ENCODE results near the gene CYP8B1.

The CYP8B1 gene

DNA sequence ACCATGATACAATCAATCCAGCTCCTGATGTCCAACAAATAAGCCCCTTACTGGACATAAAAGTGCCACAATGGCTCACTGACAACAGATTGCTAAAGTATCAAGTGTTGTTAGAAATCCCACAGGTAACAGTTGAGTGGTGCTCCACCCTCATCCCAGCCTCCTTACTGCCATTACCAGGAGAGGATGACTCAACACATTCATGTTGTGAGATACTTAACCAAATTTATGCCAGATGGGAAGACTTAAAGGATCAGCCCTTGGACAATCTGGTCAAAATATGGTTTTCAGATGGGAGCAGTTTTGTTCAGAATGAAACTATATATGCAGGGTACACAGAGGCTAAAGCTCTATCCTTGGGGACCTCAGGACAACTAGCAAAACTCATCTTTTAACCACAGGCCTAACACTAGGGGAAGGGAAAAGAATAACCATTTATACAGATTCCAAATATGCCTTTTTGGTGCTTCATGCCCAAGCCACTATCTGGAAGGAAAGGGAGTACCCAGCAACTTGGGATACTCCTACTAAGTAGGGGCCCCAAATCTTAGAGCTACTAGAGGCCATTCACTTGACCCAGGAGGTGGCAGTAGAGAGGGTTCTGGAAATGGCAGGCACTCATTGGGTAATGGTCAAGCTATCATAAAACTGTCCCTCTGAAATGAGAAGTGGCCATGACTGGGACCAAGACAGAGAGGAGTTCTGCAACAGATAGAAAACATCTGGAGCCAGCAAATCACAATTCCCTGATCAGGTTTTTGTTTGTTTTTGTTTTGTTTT, 23.4 kb upstream of the CYP8B1 start:
- DNase-seq (ENCODE audit: low read depth): no peak
- no peak for TF ChIP-seq CTCF (IDR thresholded peaks at IDR 0.05; ENCODE audit: low read length, missing control alignments)
- H3K4me3 ChIP-seq (replicated peaks; ENCODE audit: low read depth, low read length): no peak overlapping the region

DNA sequence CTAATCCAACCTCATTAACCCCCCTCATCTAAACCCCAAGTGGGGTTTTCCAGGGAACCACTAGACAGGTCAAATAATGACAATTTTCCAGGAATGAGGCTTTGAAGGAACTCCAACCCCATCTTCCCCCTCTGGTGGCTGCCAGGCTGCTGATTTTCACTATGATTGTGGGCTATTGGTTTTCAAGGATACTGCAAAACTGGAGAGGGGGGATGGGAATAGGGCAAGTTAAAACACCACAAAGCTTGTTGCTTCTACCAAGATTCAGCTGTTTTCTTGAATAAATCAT, 19.8 kb upstream of the CYP8B1 start:
- no peak for DNase-seq (ENCODE audit: low read depth)
- no peak overlapping the region for H3K4me3 ChIP-seq (replicated peaks; ENCODE audit: low read depth, low read length)
- TF ChIP-seq CTCF (IDR thresholded peaks at IDR 0.05; ENCODE audit: low read length, missing control alignments): no peak

- TF ChIP-seq CTCF (IDR thresholded peaks at IDR 0.05; ENCODE audit: low read length, missing control alignments): no peak
- no peak for DNase-seq (ENCODE audit: low read depth)
- no peak overlapping the region for H3K4me3 ChIP-seq (replicated peaks; ENCODE audit: low read depth, low read length)
These were observed 19.3 kb upstream of the CYP8B1 start for GRCh38 chr3:42894698-42895579.

GRCh38 chr3:42892807-42893206, 17.1 kb upstream of the CYP8B1 start:
- H3K4me3 ChIP-seq (replicated peaks; ENCODE audit: low read depth, low read length): no peak overlapping the region
- no peak for TF ChIP-seq CTCF (IDR thresholded peaks at IDR 0.05; ENCODE audit: low read length, missing control alignments)
- no peak for DNase-seq (ENCODE audit: low read depth)

DNA sequence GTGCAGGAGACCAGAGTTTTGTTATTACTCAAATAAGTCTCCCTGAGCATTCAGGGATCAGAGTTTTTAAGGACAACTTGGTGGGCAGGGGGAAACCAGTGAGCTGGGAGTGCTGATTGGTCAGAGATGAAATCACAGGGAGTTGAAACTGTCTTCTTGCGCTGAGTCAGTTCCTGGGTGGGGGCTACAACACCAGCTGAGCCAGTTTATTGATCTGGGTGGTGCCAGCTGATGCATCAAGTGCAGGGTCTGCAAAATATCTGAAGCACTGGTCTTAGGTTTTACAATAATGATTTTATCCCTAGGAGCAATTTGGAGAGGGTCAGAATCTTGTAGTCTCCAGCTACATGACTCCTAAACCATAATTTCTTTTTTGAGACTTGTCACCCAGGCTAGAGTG, 16.5 kb upstream of the CYP8B1 start:
- DNase-seq (ENCODE audit: low read depth): peak; percentile 14
- H3K4me3 ChIP-seq (replicated peaks; ENCODE audit: low read depth, low read length): no peak overlapping the region
- no peak for TF ChIP-seq CTCF (IDR thresholded peaks at IDR 0.05; ENCODE audit: low read length, missing control alignments)

DNA sequence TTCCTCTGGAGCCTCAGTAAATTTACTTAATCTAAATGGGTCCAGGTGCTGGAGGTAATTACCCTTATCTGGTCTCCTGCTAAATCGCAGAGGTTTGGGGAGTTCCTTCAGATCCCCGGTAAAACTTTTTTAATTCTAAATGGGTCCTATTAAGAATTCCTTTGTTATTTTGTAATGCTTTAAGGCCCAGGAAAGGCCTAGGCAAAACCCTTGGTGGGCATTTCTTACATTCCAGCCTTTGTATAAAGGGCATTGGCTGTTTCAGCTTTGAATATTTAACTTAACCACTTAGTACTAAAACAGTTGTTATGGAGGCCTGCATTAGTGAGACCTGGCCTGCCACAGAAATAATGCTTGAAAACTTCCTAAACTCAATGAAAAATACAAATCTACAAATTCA, 15.4 kb upstream of the CYP8B1 start:
- no peak for TF ChIP-seq CTCF (IDR thresholded peaks at IDR 0.05; ENCODE audit: low read length, missing control alignments)
- DNase-seq (ENCODE audit: low read depth): no peak
- no peak overlapping the region for H3K4me3 ChIP-seq (replicated peaks; ENCODE audit: low read depth, low read length)

Data from fibroblast of pulmonary artery (primary cell).